Gastroesophageal sphincter (tissue), 2 donors: Measurements from ENCODE around the gene RSU1.

ENCODE experiments used
- EP300 ChIP-seq: sonication (generic); formaldehyde crosslinking; IDR thresholded peaks from one replicate; pipeline ENCODE4 v1.6.1; 2017; ENCODE audit warnings: antibody characterized with exemption, mild to moderate bottlenecking
- POLR2A ChIP-seq, 2 donors: fragments of 450-650 bp; IDR thresholded peaks; one replicate each; pipeline ENCODE4 v1.6.1; 2017; ENCODE audit warnings: antibody characterized with exemption in 2 of 2, mild to moderate bottlenecking in 2 of 2, moderate library complexity in 1 of 2

GRCh38 chr10:16602104-16602775, 215.0 kb downstream of the RSU1 start:
- TF ChIP-seq EP300 (no peak), POLR2A (IDR thresholded peaks at IDR 0.05) (no peak)
